Right cardiac atrium (tissue), 5 donors: ENCODE data around the gene ARHGAP1. TPM values are rescaled to one million over a fixed set of nuclear protein-coding genes. Genes with fewer than 3 reads are reported as not detected.
A peak's percentile ranks its signal among the peaks of the same experiment; 100 is the strongest.

ENCODE experiments used
- ATAC-seq, 2 donors: fragments of 200-7000 bp; cut with Tn5 transposase; one replicate each; pipeline versions ENCODE4 v1.8.0 to v1.9.1; 2020; ENCODE audit warnings: moderate library complexity in 2 of 2, mild to moderate bottlenecking in 1 of 2
- DNase-seq, 3 donors: peaks; one replicate each; pipeline ENCODE4 v3.0.0-alpha.2; 2020
- H3K27ac ChIP-seq: one replicate; pipeline ENCODE4 v1.5.1; 2013; ENCODE audit warnings: mild to moderate bottlenecking, low read length, control low read depth, moderate library complexity
- H3K27me3 ChIP-seq: one replicate; pipeline ENCODE4 v1.6.1; 2013; ENCODE audit not compliant: control insufficient read depth, insufficient read depth
- H3K4me1 ChIP-seq: one replicate; pipeline ENCODE4 v1.6.1; 2013; ENCODE audit warnings: low read length; ENCODE audit not compliant: control insufficient read depth, insufficient read depth
- H3K4me3 ChIP-seq: one replicate; pipeline ENCODE4 v1.5.1; 2013; ENCODE audit warnings: low read length, control low read depth
- H3K9me3 ChIP-seq: one replicate; pipeline ENCODE4 v1.6.1; 2013; ENCODE audit warnings: low read length; ENCODE audit not compliant: control insufficient read depth
- WGBS: extraction: QIAGEN DNeasy Blood & Tissue Kit; methylation state at CpG from one replicate; pipeline ENCODE4 v1.1.7; 2013; 5-methylcytosine and 5-hydroxymethylcytosine counted together
- intact Hi-C, 4 donors: fragments of 100-400 bp; cut with DNase I; formaldehyde crosslinking; loops; one replicate each; pipeline versions ENCODE4 v1.11.0 to v1.14.0; 2022 to 2023
- polyA plus RNA-seq: library from polyadenylated mRNA; stranded (reverse); fragments of 200-250 nt; gene quantifications from one replicate; pipeline ENCODE4 v1.2.3, GENCODE V29; 2013
- total RNA-seq, 4 donors: library from RNA; stranded (reverse); fragmentation: NEBNext Ultra II Directional; extraction: Animal tissue kit (Norgen Biotek cat#: 25700); gene quantifications; one replicate each; pipeline ENCODE4 v1.2.1, GENCODE V29; 2021
- donor health status: healthy with polysubstance abuse.
- donor health status: DM: no; HTN: yes; CAD: no.
- donor health status: DM: no; HTN: no; CAD: no.
- donor health status: DM: no; HTN: yes; CAD: no; lungs with severe emphysema.
- donor health status: DM: yes; HTN: yes; CAD: no.

ARHGAP1 gene
- total and polyA plus RNA-seq, 5 donors = 53.4 to 112 (median 105) TPM

DNA sequence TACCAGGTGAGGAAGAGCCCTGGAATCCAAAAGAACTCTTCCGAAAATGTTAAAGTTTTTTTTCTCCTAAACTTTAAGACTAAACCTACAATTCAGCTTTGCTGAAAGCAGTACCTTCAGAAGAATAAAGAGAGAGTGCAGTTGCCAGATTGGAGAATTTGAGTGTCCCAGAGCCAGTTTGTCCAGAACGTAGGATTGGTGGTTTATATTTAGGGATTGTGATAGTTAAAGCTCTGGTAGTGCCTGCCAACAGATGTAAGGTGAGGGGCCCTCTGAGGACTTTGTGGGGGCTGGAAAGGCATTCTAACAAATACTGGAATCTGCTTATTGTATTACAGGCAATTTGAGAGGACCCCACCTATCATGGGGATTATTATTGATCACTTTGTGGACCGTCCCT is 43.2 kb downstream of the ARHGAP1 start:
- no peak overlapping the region for H3K4me3 ChIP-seq
- DNase-seq (no peak), ATAC-seq (peak in 1 of 2 donors; percentile 44)
- peak overlapping the region; percentile 74 for H3K27ac ChIP-seq
- 77% methylated on average over 3 of the region's 3 CpGs for WGBS
- no peaks in the 10 kb centered on the region for H3K9me3 ChIP-seq
- intact Hi-C loops = loop anchor here in 1 of 4 donors (5.0 kb wide), 1 partner anchor 40 kb away; no protein-coding TSS in a partner anchor
- no peaks in the 10 kb centered on the region for H3K27me3 ChIP-seq
- H3K4me1 ChIP-seq = peaks cover 2% of the 10 kb centered on the region

DNA sequence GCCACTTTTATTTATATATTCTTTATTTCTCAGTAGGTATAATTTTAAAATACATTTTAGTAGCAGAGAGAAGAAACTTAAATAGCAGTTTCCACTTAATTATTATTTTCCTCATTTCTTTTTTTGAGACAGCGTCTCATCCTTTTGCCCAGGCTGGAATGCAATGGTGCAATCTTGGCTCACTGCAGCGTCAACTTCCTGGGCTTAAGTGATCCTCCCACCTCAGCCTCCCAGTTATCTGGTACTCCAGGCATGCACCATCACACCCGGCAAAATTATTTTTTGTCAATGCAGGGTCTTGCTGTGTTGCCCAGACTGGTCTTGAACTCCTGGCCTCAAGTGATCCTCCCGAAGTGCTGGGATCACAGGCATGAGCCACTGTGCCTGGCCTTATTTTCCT is 44.8 kb downstream of the ARHGAP1 start:
- intact Hi-C loops = loop anchor here in 1 of 4 donors (5.0 kb wide), 1 partner anchor 42 kb away; no protein-coding TSS in a partner anchor
- H3K27me3 ChIP-seq = no peaks in the 10 kb centered on the region
- no peak overlapping the region for H3K27ac ChIP-seq
- ATAC-seq = no peak
- no peaks in the 10 kb centered on the region for H3K9me3 ChIP-seq
- WGBS = 75% methylated on average over 4 of the region's 4 CpGs
- H3K4me1 ChIP-seq = peaks cover 2% of the 10 kb centered on the region
- no peak overlapping the region for H3K4me3 ChIP-seq
- no peak for DNase-seq

DNA sequence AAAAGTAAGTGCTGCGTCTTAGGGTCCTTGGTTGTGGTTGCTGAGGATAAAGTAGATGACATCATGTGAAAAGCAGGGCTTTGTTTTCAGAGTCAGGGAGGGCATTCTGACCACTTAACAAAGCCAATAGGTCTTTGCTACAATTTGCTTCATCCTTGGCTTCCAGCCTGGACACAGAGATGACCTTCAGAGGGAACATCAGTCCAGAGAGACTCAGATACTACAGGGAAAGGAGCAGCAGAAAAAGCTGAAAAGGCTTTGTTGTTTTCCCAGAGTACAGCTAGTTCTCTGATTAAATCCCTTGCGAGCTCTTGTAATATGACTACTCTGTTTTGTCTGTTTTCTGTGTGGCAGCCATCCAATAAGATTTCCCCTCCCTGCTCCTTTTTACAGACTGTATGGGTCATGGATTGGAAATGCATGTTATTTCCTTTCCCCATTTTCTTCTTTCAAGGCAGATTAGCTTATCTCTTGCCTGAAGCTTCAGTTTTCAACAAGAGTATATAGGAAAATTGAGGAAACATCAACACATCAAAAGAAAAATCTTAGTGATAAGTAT is 51.2 kb downstream of the ARHGAP1 start:
- intact Hi-C loops = no loop called here
- WGBS = 16% methylated on average over 2 of the region's 2 CpGs
- peak in 2 of 3 donors; percentile 78 for DNase-seq
- Histone ChIP-seq H3K4me3 (no peak overlapping the region), H3K27me3 (no peaks in the 10 kb centered on the region), H3K27ac (peak overlapping the region; percentile 93), H3K9me3 (no peaks in the 10 kb centered on the region), H3K4me1 (peaks cover 7% of the 10 kb centered on the region)
- ATAC-seq = peak; percentile 96 to 97

DNA sequence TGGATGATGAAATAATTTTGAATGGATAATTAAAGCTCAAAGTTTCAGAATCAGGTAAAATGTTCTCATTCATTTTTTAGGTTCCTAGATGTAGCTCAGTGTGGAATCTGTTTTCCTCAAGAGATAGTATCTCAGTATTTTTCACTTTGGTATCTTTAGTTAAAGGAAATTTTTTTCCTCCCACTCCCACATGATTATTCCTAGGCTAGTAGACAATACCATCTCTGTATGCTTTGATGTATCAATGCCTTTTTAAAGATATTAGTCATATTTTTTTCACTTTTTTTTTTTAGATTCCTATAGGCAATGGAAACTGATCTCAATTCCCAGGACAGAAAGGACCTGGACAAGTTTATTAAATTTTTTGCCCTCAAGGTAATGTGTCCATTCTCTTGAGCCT is 56.4 kb downstream of the ARHGAP1 start:
- ATAC-seq = no peak
- no peaks in the 10 kb centered on the region for H3K9me3 ChIP-seq
- DNase-seq = no peak
- H3K27ac ChIP-seq = no peak overlapping the region
- no peaks in the 10 kb centered on the region for H3K27me3 ChIP-seq
- H3K4me1 ChIP-seq = peaks cover 4% of the 10 kb centered on the region
- no peak overlapping the region for H3K4me3 ChIP-seq
- intact Hi-C loops = no loop called here

DNA sequence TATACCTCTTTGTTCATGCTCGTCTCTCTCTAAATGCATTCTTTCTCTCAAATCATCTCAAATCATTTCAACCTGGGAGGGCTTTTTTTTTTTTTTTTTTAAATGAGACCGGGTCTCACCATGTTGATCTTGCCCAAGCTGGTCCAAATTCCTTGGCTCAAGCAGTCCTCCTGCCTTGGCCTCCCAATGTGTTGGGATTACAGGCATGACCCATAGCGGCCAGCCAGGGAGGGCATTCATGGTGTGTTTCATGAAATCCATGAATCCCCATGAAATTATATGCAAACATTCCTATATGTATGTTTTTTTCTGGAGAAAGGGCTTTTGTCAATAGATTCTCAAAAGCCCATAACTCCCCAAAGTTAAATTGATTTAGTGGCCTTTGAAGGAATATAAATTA is 56.9 kb downstream of the ARHGAP1 start:
- intact Hi-C loops = no loop called here
- H3K27ac ChIP-seq = no peak overlapping the region
- DNase-seq (no peak), ATAC-seq (no peak)
- WGBS = 96% methylated on average over 3 of the region's 3 CpGs
- H3K27me3 ChIP-seq = no peaks in the 10 kb centered on the region
- H3K4me3 ChIP-seq = no peak overlapping the region
- H3K9me3 ChIP-seq = no peaks in the 10 kb centered on the region
- peaks cover 4% of the 10 kb centered on the region for H3K4me1 ChIP-seq

DNA sequence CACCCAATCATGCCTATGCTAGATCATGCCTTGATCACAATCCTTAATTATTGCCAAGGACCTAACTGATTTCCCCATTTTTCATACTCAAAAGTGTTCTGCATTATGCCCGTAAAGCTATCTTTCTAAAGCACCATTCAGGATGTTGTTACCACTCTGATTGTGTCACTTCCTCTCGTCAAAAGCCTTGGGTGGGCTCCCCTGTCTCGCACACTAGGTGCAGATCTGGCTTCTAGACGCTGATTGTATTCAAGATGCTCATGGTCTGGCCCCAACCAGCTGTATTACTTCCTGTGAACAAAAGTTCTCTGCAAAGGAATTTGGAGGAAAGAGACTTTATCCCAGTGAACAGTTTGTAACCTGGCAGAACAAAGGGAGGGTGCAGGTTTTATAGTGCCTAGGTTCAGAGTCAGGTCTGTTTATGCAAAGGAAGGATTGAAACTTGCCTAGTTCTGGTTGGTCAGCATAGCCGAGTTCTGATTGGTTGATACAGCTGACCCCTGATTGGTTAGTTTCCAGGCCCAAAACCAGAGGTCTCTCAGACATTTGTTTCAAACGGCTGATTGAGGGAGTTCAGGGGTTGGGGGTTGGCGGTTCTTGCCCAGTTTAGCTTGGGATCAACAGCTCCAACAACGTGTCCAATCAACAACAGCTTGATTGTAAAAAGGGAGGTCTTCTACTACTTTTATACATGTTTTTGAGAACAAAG is 57.6 kb downstream of the ARHGAP1 start:
- Histone ChIP-seq H3K4me1 (peaks cover 1% of the 10 kb centered on the region), H3K27ac (no peak overlapping the region), H3K9me3 (no peaks in the 10 kb centered on the region), H3K4me3 (no peak overlapping the region), H3K27me3 (no peaks in the 10 kb centered on the region)
- intact Hi-C loops = no loop called here
- ATAC-seq = no peak
- 91% methylated on average over 8 of the region's 8 CpGs for WGBS
- no peak for DNase-seq

DNA sequence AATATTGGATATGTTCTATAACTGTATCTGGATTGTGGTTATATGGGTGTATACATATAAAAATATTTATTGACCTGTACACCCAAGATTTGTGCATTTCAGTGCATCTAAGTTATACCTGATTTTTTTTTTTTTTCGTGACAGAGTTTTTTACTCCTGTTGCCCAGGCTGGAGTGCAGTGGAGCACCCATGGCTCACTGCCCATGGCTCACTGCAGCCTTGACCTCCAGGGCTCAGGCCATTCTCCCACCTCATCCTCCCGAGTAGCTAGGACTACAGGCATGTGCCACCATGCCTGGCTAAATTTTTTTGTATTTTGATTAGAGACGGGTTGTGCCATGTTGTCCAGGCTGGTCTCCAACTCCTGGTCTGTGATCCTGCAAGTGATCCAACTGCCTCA is 58.8 kb downstream of the ARHGAP1 start:
- Histone ChIP-seq H3K27ac (no peak overlapping the region), H3K4me3 (no peak overlapping the region), H3K4me1 (no peaks in the 10 kb centered on the region), H3K27me3 (no peaks in the 10 kb centered on the region), H3K9me3 (no peaks in the 10 kb centered on the region)
- ATAC-seq = no peak
- no peak for DNase-seq
- intact Hi-C loops = no loop called here
- WGBS = 84% methylated on average over 3 of the region's 3 CpGs

DNA sequence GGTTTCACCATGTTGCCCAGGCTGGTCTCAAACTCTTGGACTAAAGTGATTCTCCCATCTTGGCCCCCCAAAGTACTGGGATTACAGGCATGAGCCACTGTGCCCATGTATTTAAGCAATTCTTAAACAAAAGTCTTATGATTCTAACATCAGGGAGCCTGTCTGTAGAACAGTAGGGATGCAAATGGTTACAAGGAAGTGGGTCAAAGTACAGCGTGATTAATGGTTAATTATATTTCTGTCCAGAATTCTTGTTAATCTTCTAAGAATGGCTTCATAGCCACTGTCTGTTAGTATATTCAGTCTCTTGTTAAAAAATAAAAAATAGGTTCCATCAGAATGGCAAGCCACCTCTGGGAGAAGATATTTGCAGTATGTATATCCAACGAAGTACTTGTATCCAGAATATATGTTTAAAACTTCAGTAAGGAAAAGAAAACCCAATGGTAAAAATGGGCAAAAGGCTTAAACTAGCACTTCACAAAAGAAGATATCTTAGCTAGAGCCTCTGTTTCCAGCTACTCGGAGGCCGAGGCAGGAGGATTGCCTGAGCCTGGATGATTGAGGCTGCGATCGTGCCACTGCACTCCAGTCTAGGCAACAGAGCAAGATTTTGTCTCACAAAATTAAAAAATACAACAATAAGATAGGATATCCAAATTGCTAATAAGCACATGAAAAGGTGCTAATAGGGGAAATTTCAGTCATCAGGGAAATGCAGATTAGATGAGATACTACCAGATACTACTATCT is 60.2 kb downstream of the ARHGAP1 start:
- DNase-seq = no peak
- no peak for ATAC-seq
- Histone ChIP-seq H3K4me3 (no peak overlapping the region), H3K27me3 (no peaks in the 10 kb centered on the region), H3K9me3 (no peaks in the 10 kb centered on the region), H3K27ac (no peak overlapping the region), H3K4me1 (no peaks in the 10 kb centered on the region)
- 96% methylated on average over 6 of the region's 6 CpGs for WGBS
- intact Hi-C loops = no loop called here

DNA sequence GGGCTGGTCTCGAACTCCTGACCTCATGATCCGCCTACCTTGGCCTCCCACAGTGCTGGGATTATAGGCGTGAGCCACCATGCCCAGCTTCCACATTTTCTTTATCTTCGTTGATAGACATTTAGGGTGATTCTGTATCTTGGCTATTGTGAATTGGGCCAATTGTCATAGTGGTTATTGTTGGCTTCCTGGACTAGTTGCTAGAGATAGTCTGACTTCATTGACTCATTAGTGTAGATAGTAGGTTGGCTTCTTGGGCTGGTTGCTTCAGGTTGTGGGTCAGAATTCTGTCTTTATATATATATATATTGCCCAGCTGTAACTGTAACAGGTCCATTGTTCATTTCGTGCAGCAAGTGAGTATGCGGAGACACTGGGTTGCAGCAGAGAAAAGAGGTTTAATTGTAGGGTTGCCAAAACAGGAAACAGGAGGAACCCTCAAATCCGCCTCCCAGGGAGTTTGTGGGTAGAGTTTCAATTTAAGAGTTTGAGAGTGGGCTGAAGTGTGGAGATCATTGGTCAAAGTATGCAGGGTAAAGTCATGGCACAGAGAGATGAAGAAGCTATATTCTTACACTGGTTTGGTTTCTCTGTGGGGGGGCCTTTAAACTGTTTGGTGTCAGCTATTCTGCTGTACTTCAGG is 61.1 kb downstream of the ARHGAP1 start:
- ATAC-seq (no peak), DNase-seq (no peak)
- Histone ChIP-seq H3K27ac (no peak overlapping the region), H3K4me3 (no peak overlapping the region), H3K9me3 (no peaks in the 10 kb centered on the region), H3K4me1 (no peaks in the 10 kb centered on the region), H3K27me3 (no peaks in the 10 kb centered on the region)
- 91% methylated on average over 7 of the region's 7 CpGs for WGBS
- intact Hi-C loops = no loop called here

DNA sequence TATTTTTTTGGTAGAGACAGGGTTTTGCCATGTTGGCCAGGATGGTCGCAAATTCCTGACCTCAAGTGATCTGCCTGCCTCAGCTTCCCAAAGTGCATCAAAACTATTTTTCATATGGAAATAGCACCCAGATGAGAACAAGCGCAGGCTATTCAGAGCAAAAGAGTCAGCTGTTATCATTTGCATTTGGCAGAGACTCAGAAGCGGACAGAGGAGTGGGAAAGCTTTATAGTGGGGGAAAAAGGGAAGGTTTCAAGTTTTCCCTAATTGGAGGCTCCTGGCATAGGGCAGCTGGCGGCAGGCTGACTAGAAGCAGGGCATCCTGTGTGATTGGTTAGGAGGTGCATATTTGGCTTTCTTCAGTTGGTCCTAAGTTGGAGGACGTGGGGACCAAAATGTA is 62.9 kb downstream of the ARHGAP1 start:
- intact Hi-C loops = no loop called here
- DNase-seq = no peak
- ATAC-seq = no peak
- Histone ChIP-seq H3K27me3 (no peaks in the 10 kb centered on the region), H3K4me1 (no peaks in the 10 kb centered on the region), H3K27ac (no peak overlapping the region), H3K9me3 (no peaks in the 10 kb centered on the region), H3K4me3 (no peak overlapping the region)
- WGBS = 91% methylated on average over 5 of the region's 5 CpGs

DNA sequence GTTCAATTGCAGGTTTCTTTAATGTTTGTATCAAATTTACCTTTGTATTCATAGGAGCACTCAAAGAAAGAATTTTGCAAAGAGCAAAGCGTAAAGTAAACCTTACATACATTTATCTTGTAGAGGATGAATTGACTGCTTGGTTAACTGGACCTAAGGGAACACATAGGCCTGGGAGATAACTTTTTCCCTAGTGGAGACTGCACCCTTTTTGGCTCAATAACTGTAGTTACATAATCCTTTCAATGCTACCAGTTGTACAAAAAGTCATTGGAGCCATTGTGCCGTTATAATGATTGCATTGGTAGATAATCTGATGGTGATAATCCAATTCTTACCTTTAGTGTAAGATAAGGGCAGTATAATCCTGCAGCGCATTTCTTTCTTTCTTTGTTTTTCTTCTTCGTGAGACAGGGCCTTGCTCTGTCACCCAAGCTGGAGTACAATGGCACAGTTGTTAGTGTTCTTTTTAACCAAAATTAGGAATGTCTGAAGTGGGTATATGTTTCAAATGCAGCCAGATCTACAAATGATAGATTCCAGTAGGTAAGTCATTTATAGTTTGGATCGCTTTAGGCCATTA is 64.8 kb downstream of the ARHGAP1 start:
- no peak overlapping the region for H3K4me3 ChIP-seq
- no peaks in the 10 kb centered on the region for H3K4me1 ChIP-seq
- no peak overlapping the region for H3K27ac ChIP-seq
- ATAC-seq = no peak
- no peaks in the 10 kb centered on the region for H3K9me3 ChIP-seq
- 90% methylated on average over 5 of the region's 5 CpGs for WGBS
- no peak for DNase-seq
- H3K27me3 ChIP-seq = no peaks in the 10 kb centered on the region
- intact Hi-C loops = no loop called here
